GM18861 (cell line): ENCODE results near the gene MAPK8IP3.

Source experiments
- ATAC-seq: cut with Tn5 transposase; IDR thresholded peaks from one replicate; pipeline ENCODE4 v1.9.1; 2021; ENCODE audit not compliant: unreplicated experiment

Gene MAPK8IP3, protein sequence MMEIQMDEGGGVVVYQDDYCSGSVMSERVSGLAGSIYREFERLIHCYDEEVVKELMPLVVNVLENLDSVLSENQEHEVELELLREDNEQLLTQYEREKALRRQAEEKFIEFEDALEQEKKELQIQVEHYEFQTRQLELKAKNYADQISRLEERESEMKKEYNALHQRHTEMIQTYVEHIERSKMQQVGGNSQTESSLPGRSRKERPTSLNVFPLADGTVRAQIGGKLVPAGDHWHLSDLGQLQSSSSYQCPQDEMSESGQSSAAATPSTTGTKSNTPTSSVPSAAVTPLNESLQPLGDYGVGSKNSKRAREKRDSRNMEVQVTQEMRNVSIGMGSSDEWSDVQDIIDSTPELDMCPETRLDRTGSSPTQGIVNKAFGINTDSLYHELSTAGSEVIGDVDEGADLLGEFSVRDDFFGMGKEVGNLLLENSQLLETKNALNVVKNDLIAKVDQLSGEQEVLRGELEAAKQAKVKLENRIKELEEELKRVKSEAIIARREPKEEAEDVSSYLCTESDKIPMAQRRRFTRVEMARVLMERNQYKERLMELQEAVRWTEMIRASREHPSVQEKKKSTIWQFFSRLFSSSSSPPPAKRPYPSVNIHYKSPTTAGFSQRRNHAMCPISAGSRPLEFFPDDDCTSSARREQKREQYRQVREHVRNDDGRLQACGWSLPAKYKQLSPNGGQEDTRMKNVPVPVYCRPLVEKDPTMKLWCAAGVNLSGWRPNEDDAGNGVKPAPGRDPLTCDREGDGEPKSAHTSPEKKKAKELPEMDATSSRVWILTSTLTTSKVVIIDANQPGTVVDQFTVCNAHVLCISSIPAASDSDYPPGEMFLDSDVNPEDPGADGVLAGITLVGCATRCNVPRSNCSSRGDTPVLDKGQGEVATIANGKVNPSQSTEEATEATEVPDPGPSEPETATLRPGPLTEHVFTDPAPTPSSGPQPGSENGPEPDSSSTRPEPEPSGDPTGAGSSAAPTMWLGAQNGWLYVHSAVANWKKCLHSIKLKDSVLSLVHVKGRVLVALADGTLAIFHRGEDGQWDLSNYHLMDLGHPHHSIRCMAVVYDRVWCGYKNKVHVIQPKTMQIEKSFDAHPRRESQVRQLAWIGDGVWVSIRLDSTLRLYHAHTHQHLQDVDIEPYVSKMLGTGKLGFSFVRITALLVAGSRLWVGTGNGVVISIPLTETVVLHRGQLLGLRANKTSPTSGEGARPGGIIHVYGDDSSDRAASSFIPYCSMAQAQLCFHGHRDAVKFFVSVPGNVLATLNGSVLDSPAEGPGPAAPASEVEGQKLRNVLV (N-terminal part only)

DNA sequence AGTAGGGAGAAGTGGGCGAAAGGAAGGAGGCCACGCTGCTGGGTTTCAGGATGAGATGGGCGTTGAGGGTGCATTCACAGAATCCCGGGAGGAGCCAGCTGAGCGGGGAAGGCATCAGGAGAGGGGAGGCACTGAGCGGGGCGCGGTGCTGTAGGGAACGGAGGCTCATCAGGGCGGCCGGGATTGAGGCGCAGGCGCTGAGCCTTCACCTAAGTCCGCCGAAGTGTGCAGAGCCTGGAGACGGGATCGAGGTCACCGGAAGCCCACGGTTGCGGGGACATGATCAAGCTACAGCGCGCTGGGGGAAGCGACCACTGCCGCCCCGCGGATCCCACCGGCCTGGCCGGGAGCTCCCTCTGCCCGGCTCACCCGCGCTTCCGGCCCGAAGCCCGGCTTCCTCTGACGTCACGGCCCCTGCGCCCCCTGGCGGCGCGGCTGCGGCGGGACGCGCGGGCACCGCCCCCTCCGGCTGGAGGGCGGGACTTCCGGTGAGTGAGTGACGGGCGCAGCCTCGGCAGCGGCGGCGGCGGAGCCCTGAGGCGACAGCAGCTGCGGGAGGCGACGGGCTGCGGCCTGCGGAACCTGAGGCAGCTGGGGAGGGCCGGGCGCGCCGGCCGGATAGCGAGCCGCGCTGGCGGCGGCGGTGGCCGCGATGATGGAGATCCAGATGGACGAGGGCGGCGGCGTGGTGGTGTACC is at the start of gene MAPK8IP3:
MAPK8IP3 (plus strand) TSS at position 508 of the 698 bp plus-strand sequence; CDS start at position 653, 145 bp downstream.
- peak; percentile 62 for ATAC-seq

DNA sequence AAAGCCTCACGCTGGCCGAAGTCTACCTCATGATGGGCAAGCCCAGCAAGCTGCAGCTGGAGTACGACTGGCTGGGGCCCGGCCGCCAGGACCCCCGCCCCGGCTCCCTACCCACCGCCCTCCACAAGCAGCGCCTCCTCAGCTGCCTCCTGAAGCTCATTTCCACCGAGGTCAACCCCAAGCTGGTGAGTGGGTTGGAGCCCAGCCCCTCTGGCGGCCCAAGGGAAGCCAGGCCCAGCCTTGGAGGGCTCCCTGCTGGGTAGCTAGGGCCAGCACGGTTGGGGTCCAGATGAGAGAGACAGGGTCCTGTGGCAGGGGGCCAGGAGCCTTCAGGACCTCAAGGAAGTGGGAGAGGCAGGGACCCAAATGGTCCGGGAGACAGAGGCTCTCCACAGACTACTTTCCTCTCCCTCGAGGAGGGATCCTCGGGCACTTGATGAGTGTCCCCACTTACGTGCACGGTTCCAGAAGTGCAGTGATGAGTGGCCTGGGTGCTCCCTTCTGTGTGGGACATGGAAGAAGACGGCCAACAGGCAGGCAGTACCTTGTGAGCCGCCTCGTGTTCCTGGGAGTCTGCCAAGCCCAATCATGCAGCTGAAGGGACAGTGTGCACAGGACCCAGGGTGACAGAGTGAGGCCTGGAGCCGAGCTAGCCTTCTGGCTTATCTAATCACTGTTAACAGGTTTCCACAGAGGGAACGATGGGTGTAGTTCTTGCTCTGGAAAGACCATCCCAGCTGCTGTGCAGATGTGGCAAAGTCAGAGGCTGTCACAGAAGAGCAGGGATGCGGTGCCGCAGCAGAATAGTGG is 49.0 kb upstream of the MAPK8IP3 start:
- ATAC-seq: no peak

DNA sequence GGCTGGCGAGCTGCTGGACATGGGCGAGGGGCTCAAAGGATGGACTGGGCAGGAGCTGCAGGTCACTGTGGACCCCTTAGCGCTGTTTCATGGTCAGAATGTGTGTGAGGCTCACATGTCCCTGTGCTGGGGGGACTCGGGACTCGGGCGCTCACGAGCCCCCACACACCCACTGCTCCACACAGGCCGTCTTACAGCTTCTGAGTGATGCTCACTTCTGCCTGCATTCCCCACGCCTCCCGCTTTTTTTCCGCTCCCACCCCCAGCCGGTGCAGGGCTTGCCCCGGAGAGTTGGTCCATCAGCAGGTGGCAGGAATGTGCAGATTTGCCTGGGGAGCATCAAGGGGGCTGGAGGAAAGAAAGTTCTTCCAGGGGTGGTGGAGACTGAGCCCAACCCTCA is 48.2 kb upstream of the MAPK8IP3 start:
- no peak for ATAC-seq

DNA sequence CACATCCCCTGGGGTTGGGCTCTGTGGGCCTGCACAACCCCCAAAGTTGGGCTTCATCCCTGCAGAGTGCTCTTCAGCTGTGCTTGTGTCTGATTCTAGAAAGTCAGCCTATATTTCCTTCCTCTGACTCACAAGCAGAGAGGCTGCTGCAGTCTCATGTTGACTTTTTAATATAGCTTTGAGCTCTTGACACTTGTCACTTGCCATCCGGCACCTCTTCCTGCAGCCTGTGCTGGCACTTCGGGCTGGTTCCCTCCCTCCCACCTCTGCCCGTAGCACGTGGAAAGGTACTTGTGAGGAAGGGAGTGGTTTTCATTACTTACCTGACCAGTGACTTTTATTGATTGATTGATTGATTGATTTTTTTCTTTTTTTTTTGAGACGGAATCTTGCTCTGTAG is 47.0 kb upstream of the MAPK8IP3 start:
- ATAC-seq: no peak

DNA sequence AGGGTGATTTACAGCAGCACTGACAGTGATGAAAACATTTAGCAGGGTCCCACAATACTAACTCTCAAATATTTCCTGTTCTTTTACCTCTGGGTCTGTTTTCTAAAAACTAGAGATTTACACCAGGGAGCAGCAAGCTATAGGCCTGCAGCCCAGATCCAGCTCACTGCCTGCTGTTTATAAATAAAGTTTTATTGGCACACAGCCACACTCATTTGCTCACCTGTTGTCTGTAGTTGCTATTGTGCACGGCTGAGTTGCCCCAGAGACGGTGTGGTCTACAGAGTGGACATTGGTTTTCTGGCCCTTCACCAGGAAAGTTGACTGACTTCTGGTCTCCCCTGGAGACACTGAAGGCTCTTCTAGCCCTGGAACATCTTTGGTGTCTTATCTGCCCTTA is 44.2 kb upstream of the MAPK8IP3 start:
- no peak for ATAC-seq

DNA sequence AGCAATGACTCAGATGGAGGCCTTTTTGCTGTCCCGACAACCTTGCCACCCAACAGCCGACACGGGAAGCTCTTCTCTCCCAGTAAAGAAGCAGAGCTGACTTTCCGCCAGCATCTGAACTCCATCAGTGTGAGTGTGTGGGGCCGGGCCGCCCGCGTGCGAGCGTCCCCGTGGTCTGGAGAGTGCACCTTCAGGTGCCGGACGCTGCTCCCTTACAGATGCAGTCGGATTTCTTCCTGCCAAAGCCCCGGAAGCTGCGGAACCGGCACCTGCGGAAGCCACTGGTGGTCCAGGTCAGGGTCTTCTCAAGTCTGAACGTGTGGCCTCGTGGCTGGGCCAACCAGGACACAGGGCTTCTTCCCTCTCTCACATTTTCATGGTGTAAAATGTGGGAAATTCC is 43.5 kb upstream of the MAPK8IP3 start:
- no peak for ATAC-seq

DNA sequence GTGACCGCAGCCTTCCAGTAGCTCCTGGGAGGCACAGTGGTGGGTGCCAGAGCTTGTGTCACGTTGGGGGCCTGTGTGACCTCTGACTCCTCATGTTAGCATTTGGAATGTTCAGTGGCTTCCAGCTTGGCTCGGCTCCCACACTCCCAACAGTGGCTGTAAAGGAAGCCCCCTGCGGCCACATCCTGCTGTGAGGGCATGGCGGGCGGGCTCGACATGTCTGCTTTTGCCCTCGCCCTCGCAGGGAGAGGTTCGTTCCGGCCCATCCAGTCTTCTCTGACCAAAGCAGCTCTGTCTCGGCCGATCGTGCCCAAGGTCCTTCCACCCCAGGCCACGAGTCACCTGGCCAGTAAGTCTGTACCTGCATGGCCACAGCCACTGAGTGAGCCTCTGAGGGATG is 40.2 kb upstream of the MAPK8IP3 start:
- no peak for ATAC-seq

DNA sequence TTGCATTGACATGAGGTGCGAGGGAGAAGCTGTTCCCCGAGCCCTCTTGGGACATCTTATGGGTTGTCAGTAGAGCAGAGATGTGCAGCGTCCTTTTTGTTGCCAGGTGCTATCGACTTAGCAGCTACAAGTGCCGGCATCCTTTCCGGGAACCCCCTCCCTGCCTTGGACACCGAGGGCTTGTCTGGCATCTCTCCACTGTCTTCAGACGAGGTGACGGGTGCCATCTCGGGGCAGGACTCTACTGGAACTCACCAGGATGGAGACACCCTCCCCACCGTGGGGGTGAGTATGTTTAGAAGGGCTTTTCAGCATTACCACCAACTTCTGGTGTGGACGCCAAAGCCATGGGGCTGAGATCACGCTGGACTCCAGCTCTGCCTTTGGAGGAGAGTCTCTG is 39.7 kb upstream of the MAPK8IP3 start:
- ATAC-seq: no peak

DNA sequence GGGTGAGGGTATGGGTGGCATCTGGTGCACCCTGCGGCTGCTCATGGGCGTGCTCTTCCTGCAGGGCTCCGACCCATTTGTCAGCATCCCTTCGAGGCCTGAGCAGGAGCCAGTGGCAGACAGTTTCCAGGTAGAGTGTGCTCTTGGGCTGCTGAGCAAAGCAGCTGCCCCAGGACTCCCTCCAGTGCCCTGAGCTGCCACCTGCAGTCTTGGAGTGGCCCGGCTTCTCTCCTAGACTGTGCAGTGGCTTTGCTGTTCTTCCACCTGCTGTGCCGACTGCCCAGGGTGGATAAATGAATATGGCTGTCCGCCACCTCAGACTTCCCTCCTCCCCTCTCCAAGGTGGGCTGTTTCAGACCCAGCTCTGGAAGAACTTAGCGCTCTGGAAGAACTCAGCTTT is 38.7 kb upstream of the MAPK8IP3 start:
- no peak for ATAC-seq

DNA sequence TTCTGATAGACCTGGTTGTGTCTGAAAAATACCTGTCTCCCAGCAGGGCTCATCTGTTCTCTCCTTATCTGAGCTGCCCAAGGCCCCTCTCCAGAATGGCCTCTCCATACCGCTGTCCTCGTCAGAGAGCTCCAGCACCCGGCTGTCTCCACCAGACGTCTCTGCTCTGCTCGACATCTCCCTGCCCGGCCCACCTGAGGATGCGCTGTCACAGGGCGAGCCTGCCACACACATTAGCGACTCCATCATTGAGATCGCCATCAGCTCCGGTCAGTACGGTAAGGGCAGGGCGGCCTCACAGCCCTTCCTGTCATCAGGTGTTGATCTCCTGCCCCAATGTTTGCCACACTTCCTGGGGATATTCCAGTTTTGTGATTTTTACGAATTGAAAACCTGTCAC is 38.1 kb upstream of the MAPK8IP3 start:
- no peak for ATAC-seq

DNA sequence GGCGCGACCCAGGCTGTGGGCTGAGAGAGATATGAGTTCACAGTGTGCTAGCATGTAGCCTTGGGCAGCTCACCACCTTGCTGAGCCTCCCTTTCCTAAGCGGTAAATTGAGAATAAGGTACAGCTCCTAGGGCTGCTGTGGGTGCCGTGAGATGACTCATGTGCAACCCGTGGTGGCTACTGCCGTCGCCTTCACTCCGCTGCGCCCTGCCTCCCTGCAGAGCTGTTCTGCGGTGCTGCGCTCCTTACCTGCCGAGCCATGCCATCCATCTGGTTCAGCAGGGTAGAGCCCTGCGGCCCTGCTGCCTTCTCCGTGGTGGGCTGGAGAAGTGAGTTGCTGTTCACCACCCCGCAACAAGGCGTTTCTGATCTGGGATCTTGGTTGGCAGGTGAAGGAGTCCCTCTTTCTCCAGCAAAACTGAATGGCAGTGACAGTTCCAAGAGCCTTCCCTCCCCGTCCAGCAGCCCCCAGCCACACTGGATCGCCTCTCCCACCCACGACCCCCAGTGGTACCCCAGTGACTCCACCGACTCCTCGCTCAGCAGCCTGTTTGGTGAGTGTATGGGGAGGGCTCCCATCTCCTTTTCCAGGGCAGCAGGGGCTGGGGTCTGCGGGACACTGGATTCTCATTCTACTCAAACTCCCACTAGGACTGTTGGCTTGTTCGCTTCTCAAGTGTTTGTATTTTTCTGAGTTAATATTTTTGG is 37.2 kb upstream of the MAPK8IP3 start:
- no peak for ATAC-seq

DNA sequence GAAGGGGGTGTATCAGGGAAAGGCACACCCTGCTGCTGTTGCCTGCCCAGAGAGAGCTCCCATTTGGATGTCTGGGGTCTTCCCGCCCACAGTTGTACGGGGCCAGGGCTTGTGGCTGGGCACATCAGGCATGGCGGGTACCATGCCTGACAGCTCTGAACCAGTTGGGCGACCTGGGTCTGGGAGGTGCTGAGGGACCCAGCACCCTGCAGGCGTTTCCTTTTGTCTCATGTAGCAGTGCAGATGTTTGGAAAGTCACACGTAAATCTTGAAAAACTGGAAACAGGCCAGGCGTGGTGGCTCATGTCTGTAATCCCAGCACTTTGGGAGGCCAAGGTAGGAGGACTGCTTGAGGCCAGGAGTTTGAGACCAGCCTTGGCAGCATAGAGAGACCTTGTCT is 36.3 kb upstream of the MAPK8IP3 start:
- ATAC-seq: no peak

DNA sequence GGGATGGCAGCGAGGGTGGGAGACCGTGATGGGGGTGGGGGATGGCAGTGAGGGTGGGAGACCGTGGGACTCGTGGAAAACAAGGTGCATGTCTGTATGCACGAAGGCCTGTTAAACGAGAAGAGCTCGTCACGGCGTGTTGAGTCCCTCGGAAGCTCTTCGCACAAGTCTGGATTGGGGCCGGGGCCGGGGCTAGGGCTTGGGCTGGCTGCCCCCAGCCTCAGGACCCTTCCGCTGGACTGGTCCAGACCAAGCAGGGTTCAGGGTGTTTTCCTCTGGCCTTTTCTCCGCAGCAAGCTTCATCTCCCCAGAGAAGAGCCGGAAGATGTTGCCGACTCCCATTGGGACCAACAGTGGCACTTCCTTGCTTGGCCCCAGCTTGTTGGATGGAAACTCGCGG is 35.6 kb upstream of the MAPK8IP3 start:
- no peak for ATAC-seq

DNA sequence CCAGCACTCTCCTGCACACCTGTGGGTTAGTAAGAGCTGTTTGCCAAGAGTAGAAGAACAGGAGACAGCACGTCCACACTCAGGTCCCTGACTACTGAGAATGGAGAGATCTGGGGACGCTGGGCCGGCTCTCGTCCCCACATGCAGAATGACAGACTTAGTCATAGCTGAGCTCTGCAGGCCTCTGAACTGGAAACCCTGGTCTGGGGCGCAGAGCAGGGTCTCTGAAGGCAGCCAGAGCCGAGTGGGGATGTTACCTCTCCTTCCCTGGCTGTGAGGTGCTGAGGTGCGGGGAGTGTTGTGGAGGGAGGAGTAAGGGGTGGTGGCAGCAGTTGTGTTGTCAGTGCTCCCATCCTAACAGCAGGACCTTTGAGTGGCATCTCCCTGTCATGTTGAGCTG is 35.1 kb upstream of the MAPK8IP3 start:
- no peak for ATAC-seq

DNA sequence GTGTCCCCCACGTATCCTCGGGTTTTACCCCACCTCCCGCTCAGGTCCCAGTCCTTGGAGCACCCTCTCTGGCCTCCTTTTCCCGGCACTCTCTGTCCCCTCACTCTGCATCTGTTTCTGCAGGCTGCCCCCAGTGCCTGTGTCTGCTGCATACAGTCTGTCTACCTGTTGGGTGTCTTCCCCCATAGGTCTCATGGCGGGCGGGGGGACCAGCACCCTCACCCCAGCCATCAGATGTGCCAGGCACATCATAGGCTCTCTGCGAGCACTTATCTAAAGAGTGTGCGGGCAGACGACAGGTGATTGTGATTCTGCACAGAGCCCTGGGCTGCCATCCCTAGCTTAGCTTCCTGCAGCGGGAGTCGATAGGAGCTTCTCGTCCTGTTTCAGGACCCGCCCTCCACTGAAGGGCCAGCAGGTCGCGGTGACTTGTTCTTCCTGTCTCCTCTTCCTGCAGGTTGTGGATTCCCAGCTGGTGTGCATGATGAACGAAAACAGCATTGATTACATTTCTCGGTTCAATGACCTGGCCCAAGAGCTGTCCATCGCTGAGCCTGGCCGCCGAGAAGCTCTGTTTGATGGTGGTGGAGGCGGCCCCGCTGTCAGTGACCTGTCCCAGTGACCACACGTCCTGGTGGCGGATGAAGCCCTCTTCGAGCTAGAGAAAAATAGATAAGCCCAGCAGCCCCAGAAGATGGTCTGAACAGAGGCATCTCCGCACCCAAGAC is 32.4 kb upstream of the MAPK8IP3 start:
- no peak for ATAC-seq

DNA sequence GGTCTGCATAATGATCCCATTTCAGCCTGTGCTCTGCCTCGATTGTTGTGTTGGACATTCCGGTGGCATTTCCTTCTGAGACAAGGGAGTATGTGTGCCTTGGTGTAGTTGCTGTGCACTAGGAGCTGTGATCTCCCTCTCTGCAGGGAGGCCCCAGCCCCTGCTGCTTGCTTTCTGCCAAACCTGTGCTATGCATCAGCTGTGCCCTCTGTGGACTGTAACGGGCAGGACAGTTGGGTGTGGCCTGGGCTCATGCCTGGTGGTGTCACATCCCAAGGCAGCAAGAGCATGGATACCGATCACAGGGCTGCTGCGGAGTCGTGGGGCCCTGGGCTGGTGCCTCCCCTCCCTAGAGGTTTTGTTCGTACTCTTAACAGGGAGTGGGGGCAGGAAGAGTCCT is 31.7 kb upstream of the MAPK8IP3 start:
- ATAC-seq: no peak

DNA sequence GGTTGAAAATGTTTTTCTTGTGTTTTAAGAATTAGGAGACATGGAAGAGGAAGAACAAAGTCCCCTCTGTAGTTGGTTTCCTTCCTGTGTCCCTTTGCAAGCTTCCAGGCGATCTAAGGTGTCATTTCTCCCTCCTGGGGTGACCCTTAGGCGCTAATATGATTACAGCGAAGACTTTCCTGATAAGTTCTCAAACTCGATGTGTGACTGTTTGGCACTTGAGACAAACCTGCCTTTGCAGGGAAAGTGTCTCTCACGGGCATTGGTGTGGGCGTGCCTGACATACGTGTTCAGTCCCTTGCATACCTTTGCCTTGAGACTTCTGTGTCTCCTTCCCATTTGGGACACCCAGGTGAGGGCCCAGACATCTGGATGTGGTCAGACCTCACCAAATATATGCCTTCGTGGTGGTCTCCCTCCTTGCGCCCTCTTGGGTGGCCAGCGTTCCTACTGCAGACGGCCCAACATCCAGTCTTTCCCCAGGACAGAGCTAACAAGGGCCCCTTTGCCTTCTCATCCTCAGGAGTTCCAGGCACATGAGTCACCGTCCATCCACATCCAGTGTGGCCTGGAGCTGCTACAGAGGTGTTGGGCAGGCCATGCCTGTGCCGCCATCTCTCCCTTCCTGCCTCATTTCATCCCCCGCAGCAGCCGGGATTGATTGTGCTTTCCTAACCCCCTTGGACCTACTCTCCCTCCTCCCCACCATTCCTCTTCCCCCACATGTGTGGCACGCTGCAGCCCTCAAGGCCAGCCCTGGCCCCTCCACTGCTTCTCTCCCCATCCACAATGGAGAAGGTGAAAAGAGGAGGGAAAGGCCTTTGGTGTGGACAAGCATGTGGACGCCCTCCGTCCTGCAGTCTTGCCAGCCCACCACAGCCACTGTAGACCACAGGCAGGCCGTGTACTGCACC is 31.0 kb upstream of the MAPK8IP3 start:
- no peak for ATAC-seq

DNA sequence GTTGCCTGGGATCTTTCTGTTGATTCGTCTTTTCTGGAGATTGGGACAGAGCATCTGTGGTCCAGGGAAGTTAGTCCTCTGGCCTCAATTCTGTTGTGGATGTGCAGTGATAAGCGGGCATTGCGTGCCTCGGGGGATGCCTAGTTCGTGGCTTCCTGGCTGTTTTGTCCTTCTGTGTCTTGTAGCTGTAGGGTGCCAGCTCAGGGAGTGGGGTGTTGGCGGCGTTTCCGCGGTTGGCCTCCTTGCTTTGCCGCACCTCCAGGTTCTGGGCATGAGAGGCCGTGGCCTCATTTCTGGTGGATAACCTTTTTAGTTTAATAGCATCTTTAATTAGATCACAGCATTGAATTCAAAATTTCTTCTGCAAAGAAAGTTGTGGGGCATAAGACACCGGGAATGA is 29.3 kb upstream of the MAPK8IP3 start:
- no peak for ATAC-seq
